Posterior cingulate gyrus (tissue), 11 donors: ENCODE results near the gene CCDC78.

Experiments used
- DNase-seq, 10 donors: peaks; one replicate each; pipeline versions ENCODE4 v3.0.0 to v3.0.0-alpha.2; 2020 to 2021; ENCODE audit warnings: mixed read lengths in 3 of 10
- intact Hi-C: fragments of 100-400 bp; cut with DNase I; formaldehyde crosslinking; loops from one replicate; pipeline ENCODE4 v1.15.1; 2023

Gene CCDC78

DNA sequence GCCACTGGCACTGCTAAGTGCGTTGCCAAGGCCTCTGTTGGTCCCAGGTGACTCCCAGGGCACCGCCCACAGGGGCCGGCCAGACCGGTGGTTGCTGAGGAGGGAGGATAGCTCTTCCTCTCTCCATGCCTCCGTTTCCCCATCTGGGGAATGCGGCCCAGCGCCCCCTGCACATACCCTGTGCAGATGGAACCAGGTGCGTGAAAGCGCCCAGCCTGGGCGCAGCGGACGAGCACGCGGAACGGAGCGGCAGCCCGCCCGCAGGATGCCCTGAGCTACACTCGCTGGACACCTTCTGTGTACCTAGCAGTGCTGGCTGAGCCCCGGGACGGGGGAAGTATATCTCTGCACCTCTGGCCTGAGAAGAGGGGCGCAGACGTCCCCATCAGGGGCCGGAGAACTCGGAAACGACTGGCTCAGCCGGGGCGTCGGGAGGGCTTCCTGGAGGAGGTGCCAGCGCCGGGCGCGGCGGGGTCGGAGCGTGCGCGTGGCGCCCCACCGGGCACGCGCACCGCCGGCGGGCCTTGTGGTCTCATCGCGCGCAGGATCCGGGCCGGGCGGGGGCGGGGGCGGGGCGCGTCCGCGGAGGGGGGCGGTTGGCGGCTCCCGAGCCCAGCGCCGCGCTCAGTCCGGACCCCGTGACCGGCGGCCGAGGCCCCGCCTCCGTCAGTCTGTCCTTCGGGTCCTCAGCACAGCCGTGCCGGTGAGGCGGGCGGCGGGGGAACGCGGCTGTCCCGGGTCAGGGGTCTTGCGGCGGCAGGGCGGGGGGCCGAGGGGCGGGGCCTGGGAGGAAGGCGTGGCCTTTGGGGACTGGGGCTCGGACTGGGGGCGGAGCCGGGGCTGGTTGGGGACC lies at the start of gene CCDC78, which contains the start of gene HAGHL:
Gene CCDC78 (minus strand): TSS at position 6 of the 853 bp plus-strand sequence. CDS start 76 bp downstream, outside the sequence.
Gene HAGHL (plus strand): TSS at position 669 of the 853 bp plus-strand sequence. CDS start 404 bp downstream, outside the sequence.
- DNase-seq: peak in 6 of 10 donors; percentile 66 to 95 (median 79)
- intact Hi-C loops: no loop called here

DNA sequence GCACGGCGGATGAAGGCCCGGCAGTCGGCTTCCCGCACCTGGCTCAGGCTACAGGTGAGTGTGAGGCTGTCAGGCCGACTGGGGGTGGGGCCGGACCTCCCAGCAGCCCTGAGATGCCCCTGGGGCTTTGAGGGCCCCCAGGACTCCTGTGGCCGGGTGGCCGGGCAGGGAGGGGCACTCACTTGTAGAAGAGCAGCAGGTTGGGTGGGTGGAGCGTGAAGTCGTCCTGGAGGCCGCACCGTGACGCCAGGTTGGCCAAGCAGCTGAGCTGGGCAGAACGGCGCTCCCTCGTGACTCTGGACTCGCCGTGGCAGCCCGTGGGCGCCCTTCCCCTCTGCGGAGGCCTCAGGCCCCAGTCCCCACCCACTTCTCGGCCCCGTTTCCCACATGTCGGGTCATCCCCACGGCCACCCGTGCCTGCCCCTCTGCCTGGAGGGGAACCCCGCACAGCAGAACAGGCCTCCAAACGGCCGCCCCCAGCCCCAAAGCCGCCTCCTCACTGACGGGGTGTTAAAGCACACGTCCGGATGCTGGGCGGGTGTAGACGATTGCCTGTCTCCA lies 49.1 kb upstream of the CCDC78 start:
- intact Hi-C loops: no loop called here
- DNase-seq: no peak

DNA sequence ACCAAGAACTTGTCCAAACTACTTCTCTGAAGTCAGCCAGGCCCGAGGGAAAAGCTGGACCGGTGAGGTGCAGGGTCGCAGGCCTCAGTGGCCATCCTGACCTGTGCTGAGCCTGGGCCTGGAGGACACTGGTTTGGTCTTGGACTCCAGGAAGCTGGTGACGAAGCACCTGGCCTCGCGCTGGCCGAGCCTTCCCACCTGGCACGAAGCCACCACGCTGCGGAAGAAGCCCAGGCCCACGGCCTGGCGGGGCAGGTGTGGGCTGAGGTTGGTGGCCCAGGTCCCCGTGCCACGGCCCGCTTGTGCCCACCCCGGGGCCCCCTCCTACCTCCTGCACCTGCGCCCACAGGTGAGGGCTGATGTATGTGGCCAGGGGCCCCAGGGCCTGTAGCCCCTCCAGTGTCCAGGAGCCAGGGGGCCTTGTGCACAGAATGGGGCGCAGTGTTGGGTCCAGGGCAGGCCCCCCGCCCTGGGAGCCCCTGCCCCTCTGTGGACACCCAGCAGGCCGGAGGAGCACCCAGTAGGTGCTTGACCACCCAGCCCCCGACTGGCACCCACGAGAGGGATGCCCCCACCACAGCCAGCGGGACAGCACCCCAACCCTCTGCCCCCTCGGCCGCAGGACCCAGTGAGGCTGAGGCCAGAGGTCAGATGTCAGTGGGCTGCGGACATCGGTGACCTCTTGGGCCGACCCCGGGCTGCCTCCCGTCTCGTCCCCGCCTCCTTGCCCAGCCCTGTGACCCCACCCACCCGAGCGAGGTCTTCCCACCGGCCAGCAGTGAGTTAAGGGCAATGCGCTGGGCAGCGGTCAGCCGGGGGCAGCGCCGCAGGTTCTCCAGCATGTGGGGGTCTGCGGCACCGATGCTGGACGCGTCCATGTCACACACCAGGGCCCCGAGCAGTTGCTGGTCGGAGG lies 48.1 kb upstream of the CCDC78 start:
- no peak for DNase-seq
- intact Hi-C loops: no loop called here

DNA sequence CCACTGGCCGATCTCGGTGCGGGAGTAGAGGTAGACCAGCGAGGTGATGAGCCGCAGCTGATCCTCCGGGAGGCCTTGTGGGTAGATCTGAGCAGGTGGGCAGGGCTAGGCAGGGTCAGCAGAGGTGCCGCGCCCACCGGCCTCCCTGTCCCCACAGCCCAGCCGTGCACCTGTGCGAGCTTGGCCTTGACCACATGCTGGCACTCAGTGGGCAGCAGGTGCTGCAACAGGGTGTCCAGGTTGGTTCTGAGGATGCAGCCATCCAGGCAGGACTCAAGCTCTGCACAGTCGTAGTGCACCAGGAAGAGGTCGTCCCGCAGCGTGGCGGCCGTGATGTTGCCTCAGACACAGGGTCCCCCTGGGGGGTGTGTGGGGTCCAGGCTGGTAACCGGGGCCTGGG lies 46.7 kb upstream of the CCDC78 start:
- intact Hi-C loops: no loop called here
- DNase-seq: no peak

DNA sequence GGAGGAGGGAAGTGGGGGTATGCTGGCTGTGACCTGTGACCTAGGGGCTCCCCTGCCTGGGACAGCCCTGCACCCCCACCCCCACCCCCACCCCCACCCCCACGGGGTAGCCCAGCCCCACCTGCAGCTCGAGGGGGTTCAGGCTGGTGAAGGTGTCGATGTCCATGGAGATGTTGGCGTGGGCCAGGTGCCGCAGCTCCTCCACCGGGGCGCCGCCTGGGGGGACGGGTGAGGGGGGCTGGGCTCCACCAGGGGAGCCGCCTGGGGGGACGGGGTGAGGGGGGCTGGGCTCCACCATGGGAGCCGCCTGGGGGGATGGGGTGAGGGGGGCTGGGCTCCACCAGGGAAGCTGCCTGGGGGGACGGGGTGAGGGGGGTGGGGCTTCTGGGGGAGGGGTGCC lies 44.2 kb upstream of the CCDC78 start:
- intact Hi-C loops: no loop called here
- DNase-seq: no peak

DNA sequence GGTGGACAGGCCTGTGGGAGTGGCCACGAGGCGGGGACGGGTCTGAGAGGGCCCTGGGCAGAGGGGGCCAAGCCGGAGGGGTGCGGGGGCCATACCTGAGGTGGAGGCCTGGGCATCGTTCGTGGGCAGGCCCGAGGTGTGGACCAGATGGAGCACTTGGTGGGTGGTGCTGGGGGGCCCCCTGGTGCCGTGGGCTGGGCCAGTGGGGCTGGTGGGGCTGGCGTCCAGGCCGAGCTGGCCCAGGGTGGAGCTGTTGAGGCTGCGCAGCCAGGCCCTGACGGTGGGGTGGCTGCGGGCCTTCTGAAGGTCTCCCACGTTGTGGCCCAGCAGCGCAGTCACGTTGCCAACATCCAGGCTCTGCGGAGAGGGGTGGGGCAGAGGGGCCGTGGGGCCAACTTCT lies 43.7 kb upstream of the CCDC78 start:
- no peak for DNase-seq
- intact Hi-C loops: no loop called here

DNA sequence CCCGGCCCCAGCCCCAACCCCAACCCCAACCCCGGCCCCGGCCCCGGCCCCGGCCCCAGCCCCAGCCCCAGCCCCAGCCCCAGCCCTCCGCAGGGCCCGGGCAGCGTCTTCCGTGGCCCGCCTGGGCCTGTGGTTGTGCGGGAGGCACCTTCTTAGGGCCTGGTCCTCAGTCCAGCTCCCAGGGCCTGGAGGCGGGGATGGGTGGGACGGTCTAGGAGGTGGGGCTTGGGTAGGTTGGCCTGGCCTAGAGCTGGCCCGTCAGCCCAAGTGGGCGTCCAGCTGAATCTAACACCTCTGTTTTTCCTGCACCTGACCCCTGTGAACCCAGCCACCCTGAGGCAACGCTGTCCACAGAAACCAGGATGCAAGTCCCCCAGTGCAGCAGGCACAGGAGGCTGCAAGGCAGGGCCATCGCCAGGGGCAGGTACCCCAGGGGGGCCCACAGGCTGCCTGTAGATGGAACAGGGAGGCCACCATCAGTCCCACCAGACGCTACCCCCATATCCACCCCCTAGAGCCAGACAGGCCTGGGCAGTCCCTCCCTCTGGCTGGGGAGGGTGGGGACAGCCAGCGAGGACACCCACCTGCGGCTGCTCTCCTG lies 43.0 kb upstream of the CCDC78 start:
- DNase-seq: peak in 1 of 10 donors; percentile 67
- intact Hi-C loops: no loop called here

DNA sequence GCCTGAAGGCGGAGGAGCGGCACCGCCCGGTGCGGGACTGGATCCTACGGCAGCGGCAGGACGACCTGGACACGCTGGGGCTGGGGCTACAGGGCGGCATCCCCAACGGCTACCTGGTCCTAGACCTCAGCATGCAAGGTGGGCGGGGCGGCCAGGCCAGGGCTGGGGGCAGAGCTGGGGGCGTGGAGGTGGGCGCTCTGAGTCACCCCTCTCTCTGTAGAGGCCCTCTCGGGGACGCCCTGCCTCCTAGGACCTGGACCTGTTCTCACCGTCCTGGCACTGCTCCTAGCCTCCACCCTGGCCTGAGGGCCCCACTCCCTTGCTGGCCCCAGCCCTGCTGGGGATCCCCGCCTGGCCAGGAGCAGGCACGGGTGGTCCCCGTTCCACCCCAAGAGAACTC lies 42.2 kb upstream of the CCDC78 start:
- intact Hi-C loops: no loop called here
- no peak for DNase-seq

DNA sequence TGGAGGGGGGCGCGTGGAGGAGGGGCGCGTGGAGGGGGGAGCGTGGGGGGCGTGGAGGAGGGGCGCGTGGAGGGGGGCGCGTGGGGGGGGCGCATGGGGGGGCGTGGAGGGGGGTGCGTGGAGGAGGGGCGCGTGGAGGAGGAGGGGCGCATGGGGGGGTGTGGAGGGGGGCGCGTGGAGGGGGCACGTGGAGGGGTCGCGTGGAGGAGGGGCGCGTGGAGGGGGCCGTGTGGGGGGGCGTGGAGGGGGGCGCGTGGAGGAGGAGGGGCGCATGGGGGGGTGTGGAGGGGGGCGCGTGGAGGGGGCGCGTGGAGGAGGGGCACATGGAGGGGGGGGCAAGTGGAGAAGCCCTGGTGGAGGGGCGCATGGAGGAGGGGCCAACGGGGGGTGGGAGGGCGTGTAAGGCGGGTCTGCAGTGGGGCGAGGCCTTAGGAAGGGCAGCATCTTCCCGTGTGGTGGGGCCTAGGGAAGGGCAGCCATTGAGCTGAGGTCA lies 41.5 kb upstream of the CCDC78 start:
- intact Hi-C loops: no loop called here
- no peak for DNase-seq

DNA sequence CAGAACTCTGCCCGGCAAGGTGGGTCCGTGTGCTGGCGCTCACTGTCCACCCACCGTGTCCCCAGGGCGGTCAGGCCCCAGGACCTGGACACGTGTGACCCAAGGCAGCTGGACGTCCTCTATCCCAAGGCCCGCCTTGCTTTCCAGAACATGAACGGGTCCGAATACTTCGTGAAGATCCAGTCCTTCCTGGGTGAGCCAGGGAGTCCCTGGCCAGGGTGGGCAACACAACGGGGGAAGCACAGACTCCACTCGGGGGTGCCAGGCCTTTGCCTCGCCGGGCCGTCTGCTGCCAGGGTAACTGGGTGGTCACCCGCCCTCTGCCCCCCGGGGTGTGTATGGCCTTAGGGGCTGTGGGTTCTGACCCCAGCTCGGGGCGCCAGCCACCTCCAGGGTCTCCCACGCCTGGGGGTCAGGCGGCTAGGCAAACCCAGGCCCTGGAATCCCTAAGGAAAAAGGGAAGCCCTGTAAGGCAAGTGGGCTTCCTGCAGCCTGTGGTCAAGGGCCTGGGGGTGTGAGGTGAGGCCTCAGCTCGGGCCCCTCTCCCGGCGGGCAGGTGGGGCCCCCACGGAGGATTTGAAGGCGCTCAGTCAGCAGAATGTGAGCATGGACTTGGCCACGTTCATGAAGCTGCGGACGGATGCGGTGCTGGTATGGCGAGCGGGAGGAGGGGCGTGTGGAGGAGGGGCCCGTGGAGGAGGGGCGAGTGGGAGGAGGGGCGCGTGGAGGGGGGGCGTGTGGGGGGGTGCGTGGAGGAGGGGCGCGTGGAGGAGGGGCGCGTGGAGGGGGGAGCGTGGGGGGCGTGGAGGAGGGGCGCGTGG lies 40.8 kb upstream of the CCDC78 start:
- intact Hi-C loops: no loop called here
- DNase-seq: no peak

DNA sequence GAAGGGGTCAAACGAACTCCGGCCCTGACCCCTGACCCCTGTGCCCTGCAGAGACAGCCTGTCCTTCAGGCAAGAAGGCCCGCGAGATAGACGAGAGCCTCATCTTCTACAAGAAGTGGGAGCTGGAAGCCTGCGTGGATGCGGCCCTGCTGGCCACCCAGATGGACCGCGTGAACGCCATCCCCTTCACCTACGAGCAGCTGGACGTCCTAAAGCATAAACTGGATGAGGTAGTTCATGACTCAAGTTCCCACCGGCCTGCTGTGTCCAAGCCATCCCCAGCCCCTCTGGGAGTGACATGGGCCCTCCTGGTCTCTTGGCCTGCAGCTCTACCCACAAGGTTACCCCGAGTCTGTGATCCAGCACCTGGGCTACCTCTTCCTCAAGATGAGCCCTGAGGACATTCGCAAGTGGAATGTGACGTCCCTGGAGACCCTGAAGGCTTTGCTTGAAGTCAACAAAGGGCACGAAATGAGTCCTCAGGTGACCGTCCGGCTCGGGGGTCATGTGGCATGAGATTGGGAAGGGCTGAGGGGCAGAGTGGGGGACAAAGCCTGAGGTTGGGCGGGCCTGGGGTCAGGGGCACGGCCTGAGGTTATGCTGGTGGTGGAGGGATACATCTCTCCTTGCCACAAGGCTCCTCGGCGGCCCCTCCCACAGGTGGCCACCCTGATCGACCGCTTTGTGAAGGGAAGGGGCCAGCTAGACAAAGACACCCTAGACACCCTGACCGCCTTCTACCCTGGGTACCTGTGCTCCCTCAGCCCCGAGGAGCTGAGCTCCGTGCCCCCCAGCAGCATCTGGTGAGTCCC lies 40.0 kb upstream of the CCDC78 start:
- intact Hi-C loops: no loop called here
- DNase-seq: no peak

DNA sequence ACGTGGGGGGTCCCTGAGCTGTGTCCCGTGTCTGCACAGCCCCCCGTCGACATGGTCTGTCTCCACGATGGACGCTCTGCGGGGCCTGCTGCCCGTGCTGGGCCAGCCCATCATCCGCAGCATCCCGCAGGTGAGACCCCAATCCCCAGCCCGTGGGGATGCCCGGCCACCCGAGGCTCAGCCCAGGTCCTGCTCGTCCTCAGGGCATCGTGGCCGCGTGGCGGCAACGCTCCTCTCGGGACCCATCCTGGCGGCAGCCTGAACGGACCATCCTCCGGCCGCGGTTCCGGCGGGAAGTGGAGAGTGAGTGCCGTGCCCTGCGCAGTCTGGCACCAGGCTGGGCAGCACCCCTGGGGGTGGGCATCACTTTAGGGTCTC lies 39.2 kb upstream of the CCDC78 start:
- DNase-seq: no peak

DNA sequence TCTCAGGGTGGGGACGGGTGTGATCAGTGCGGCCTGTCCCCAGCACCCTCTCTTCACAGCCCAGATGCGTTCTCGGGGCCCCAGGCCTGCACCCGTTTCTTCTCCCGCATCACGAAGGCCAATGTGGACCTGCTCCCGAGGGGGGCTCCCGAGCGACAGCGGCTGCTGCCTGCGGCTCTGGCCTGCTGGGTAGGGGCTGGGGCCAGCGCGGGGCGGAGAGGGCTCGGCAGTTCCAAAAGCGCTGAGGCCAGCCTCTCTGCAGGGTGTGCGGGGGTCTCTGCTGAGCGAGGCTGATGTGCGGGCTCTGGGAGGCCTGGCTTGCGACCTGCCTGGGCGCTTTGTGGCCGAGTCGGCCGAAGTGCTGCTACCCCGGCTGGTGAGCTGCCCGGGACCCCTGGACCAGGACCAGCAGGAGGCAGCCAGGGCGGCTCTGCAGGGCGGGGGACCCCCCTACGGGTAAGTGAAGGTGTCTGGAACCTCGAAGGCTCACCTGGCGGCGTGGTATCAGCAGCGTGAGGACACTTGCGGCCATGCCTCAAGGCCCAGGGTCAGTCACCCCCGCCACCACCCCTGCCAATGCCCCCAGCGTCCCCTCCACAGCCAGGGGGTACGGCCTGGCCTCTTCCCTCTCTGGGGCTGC lies 38.7 kb upstream of the CCDC78 start:
- intact Hi-C loops: no loop called here
- no peak for DNase-seq

More for the DNA sequence above, 39.2 kb upstream of the CCDC78 start:
- intact Hi-C loops: no loop called here

DNA sequence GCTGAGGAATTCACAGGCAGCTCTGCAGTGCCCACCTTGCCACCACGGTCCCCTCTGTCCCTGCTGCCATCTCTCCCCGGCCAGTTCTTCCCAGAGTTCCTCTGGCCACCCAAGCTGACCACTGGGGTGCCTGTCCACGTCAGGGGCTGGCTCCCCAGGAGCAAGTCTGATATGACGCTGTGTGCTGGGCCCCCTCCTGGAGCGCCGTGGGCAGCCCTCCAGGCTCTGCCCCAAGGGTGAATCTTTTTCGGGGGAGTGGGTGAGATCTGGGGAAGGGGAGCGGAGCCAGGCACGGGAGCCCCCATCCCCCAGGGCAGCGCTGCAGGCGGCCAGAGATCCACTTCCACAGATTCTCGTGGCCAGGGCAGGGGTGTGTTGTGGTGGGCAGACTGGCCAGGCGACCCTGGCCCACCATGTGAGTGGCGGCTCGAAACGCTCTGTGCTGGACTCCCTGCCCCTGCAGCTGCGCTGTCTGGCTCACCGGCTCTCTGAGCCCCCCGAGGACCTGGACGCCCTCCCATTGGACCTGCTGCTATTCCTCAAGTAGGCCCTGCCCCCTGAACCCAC lies 38.0 kb upstream of the CCDC78 start:
- no peak for DNase-seq
- intact Hi-C loops: no loop called here

DNA sequence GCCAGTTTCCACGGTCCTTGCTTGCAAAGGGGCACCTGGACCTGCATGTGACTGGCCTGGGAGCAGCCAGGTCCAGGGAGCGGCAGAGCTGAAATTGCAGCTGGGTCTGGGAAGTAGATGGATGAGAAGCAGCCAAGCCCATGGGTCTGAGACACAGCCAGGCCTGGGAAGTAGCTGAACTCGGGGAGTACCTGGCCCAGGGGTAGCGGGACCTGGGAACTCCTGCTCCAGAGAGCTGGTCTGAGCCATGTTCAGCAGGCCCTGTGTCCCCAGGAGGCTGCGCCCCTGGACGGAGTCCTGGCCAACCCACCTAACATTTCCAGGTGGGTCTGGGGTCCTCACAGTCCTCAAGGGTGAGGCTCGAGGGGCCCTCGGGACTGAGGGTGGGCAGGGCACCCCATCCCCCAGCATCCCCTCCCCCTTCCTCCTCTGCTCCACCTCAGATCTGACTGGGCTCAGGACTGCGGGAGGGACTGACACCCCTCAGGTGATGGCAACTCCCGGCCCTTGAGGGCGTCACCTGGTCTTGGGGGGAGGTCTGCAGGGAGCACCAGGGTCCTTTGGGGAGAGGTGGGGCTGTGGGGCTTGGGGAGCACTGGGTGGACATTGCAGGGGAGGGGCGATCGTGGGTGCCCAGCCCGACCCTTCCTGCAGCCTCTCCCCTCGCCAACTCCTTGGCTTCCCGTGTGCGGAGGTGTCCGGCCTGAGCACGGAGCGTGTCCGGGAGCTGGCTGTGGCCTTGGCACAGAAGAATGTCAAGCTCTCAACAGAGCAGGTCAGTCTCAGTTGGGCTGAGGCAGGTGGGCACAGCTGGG lies 37.3 kb upstream of the CCDC78 start:
- DNase-seq: no peak

DNA sequence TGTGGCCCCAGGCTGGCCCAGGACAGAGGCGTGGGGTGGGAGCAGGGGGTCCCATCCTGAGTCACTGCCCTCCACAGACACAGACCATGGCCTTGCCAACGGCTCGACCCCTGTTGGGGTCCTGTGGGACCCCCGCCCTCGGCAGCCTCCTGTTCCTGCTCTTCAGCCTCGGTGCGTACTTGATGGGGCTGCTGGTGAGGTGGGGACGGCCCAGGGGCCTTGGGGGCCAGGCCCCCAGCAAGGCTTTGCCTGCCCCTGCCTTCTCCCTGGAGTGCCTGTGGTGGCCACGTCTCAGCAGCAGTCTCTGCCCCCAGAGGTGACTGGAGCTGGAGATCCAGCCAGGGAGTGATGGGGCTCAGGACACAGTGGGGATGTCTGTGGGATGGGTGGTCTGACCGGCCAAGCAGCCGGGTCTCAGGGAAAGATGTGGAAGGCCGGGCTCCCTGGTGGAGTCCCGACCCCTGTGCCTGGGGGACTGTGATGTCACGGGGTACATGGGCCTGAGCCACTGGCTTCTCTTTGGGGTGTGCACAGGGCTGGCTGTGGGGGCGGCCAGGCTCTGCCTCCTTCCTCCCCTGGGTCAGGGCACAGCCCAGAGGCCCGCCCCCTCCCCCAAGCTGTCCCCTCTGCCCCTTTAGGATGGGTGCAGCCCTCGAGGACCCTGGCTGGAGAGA lies 36.5 kb upstream of the CCDC78 start:
- intact Hi-C loops: no loop called here
- DNase-seq: no peak

More for the DNA sequence above, 37.3 kb upstream of the CCDC78 start:
- intact Hi-C loops: no loop called here
